GM23338 (cell line): Measurements from ENCODE around the gene XDH. TPM values are rescaled to one million over a fixed set of nuclear protein-coding genes. Genes with fewer than 3 reads are reported as not detected.

Experiments used
- ATAC-seq: fragments of 200-7000 bp; cut with Tn5 transposase; 3 replicates; pipeline ENCODE4 v1.9.1; 2020
- DNase-seq: peaks from one replicate; pipeline ENCODE4 v3.0.0-alpha.2; 2015; ENCODE audit warnings: low spot score
- H2AFZ ChIP-seq: fragments of 200-600 bp; sonication (generic); 2 replicates; pipeline ENCODE4 v1.8.0; 2016; ENCODE audit warnings: antibody characterized with exemption, mild to moderate bottlenecking, moderate library complexity
- H3F3A ChIP-seq: fragments of 200-600 bp; sonication (generic); replicated peaks from 2 replicates; pipeline ENCODE4 v1.8.0; 2017; ENCODE audit warnings: antibody characterized with exemption, mixed run types, low read depth
- H3K27ac ChIP-seq: fragments of 200-600 bp; sonication (generic); 2 replicates; pipeline ENCODE4 v1.6.1; 2016; ENCODE audit warnings: low read depth
- H3K27me3 ChIP-seq: fragments of 200-600 bp; sonication (generic); 2 replicates; pipeline ENCODE4 v1.8.0; 2016; ENCODE audit warnings: mild to moderate bottlenecking, mixed run types, moderate library complexity; ENCODE audit not compliant: insufficient read depth
- H3K36me3 ChIP-seq: fragments of 200-600 bp; sonication (generic); 2 replicates; pipeline ENCODE4 v1.8.0; 2016; ENCODE audit warnings: mild to moderate bottlenecking; ENCODE audit not compliant: insufficient read depth
- H3K4me1 ChIP-seq: fragments of 200-600 bp; sonication (generic); 2 replicates; pipeline ENCODE4 v1.8.0; 2016; ENCODE audit warnings: mild to moderate bottlenecking, moderate library complexity; ENCODE audit not compliant: insufficient read depth
- H3K4me2 ChIP-seq: fragments of 200-600 bp; sonication (generic); 2 replicates; pipeline ENCODE4 v1.7.1; 2017; ENCODE audit warnings: mixed run types
- H3K4me3 ChIP-seq: fragments of 200-600 bp; sonication (generic); 2 replicates; pipeline ENCODE4 v1.6.1; 2016; ENCODE audit warnings: mixed run types
- H3K79me2 ChIP-seq: fragments of 200-600 bp; sonication (generic); replicated peaks from 2 replicates; pipeline ENCODE4 v1.8.0; 2017; ENCODE audit warnings: mild to moderate bottlenecking; ENCODE audit not compliant: insufficient read depth
- H3K9me2 ChIP-seq: fragments of 200-600 bp; sonication (generic); 2 replicates; pipeline ENCODE4 v1.8.0; 2017; ENCODE audit not compliant: insufficient read depth
- H4K20me1 ChIP-seq: fragments of 200-600 bp; sonication (generic); replicated peaks from 2 replicates; pipeline ENCODE4 v1.8.0; 2017; ENCODE audit warnings: mild to moderate bottlenecking; ENCODE audit not compliant: insufficient read depth
- H3K27ac Mint-ChIP-seq: 2 replicates; pipeline ENCODE4 v1.8.0; 2020; ENCODE audit warnings: inconsistent platforms, mild to moderate bottlenecking, moderate library complexity, mixed read lengths
- H3K27me3 Mint-ChIP-seq: 3 replicates; pipeline ENCODE4 v1.8.0; 2022; ENCODE audit warnings: low read depth, mild to moderate bottlenecking, moderate library complexity, mixed read lengths, inconsistent platforms; ENCODE audit not compliant: insufficient read depth, poor library complexity
- H3K36me3 Mint-ChIP-seq: 3 replicates; pipeline ENCODE4 v1.8.0; 2021; ENCODE audit warnings: low read depth, mild to moderate bottlenecking, inconsistent platforms, moderate library complexity, mixed read lengths
- H3K4me1 Mint-ChIP-seq: 3 replicates; pipeline ENCODE4 v1.8.0; 2020; ENCODE audit warnings: mild to moderate bottlenecking, inconsistent platforms, mixed read lengths
- H3K4me3 Mint-ChIP-seq: 3 replicates; pipeline ENCODE4 v1.8.0; 2021; ENCODE audit warnings: moderate library complexity, mild to moderate bottlenecking, inconsistent platforms, mixed read lengths
- H3K9me3 Mint-ChIP-seq: 3 replicates; pipeline ENCODE4 v1.8.0; 2020; ENCODE audit warnings: moderate library complexity, mild to moderate bottlenecking, inconsistent platforms, mixed read lengths
- CREB1 ChIP-seq: fragments of 250-450 bp; sonication (Bioruptor Pico); IDR thresholded peaks from 2 replicates; pipeline ENCODE4 v1.5.0; 2020; ENCODE audit warnings: low read depth, mild to moderate bottlenecking, moderate library complexity
- EZH2 ChIP-seq: fragments of 200-600 bp; sonication (generic); IDR thresholded peaks from one replicate; pipeline ENCODE4 v1.8.0; 2017; ENCODE audit warnings: antibody characterized with exemption, mild to moderate bottlenecking, low read depth; ENCODE audit not compliant: unreplicated experiment
- EZH2phosphoT487 ChIP-seq: fragments of 200-600 bp; sonication (generic); IDR thresholded peaks from one replicate; pipeline ENCODE4 v1.8.1; 2018; ENCODE audit warnings: antibody characterized with exemption; ENCODE audit not compliant: unreplicated experiment
- JUNB ChIP-seq: IDR thresholded peaks from one replicate; pipeline ENCODE4 v1.6.1; 2016; ENCODE audit warnings: antibody characterized with exemption; ENCODE audit not compliant: unreplicated experiment
- NANOG ChIP-seq: IDR thresholded peaks from 2 replicates; pipeline ENCODE4 v1.6.1; 2016; ENCODE audit warnings: antibody characterized with exemption, borderline replicate concordance
- POLR2AphosphoS5 ChIP-seq: IDR thresholded peaks from 2 replicates; pipeline ENCODE4 v1.6.1; 2016; ENCODE audit warnings: antibody characterized with exemption, low read depth
- ZNF114 ChIP-seq: fragments of 250-450 bp; sonication (Bioruptor Pico); IDR thresholded peaks from 2 replicates; pipeline ENCODE4 v1.5.0; 2020; ENCODE audit warnings: mild to moderate bottlenecking, moderate library complexity
- ZNF331 ChIP-seq: fragments of 250-450 bp; sonication (Bioruptor Pico); IDR thresholded peaks from 2 replicates; pipeline ENCODE4 v1.5.0; 2020; ENCODE audit warnings: low read depth, mild to moderate bottlenecking, moderate library complexity
- polyA plus RNA-seq: library from polyadenylated mRNA; unstranded; fragments of >200 nt; fragmentation: Nextera tagmentation; extraction: Ambion mirVana; gene quantifications from 2 replicates; pipeline ENCODE4 v1.2.1, GENCODE V29; 2016
- total RNA-seq: library from RNA; depleted of rRNA; stranded (reverse); fragments of >200 nt; shearing (Covaris generic); gene quantifications from 2 replicates; pipeline ENCODE4 v1.2.3, GENCODE V29; 2014

XDH gene
- total and polyA plus RNA-seq, 2 experiments from 2014 or later = 0.55 to 0.87 TPM

DNA sequence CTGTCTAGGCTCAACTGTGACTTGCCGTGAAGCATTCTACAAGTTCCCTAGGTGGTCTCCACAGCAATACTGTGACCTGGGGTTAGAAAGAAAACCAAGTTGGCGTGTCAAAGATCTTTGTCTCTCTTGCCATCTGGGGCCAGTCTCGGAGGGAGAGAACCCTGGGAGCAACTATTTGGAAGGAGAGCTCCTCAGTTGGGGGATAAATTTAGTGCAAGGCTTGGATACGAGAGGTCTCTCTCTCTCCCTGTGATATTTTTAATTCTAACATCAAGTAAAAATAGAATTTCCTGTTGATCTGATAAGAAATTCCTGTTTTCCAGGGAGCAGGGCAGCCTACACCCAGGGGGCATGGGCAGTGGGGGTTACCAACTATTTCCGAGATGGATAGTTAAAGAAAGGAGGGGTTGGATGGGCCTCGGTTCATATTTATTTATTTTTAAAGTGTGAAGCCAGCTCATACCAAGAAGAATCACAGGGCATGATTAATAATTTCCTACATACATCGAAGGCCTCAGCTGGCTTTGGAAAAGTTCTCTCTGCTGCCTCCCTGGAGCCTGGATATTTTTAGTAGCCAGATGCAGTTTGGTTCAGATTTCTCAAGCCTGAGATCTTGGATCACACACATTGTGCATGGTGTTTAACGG is 117.8 kb downstream of the XDH start:
- Mint-ChIP-seq H3K27ac (no peak overlapping the region), H3K4me1 (peaks cover 34% of the 10 kb centered on the region), H3K27me3 (no peaks in the 10 kb centered on the region), H3K4me3 (no peak overlapping the region), H3K36me3 (no peaks in the 10 kb centered on the region), H3K9me3 (no peaks in the 10 kb centered on the region)
- ATAC-seq = no peak
- no peaks in the 10 kb centered on the region for H3K79me2 ChIP-seq
- H4K20me1 ChIP-seq = no peaks in the 10 kb centered on the region; the same call in 1 of the 2 replicates
- TF ChIP-seq ZNF331 = no peak
- no peak for TF ChIP-seq JUNB
- no peak for TF ChIP-seq CREB1 (CRISPR knock-in tag)
- no peak for TF ChIP-seq POLR2AphosphoS5
- DNase-seq = no peak
- no peak overlapping the region for H3K27ac ChIP-seq
- H3K36me3 ChIP-seq = no peaks in the 10 kb centered on the region
- H3K4me2 ChIP-seq = no peak overlapping the region
- H3F3A ChIP-seq = no peaks in the 10 kb centered on the region
- no peak overlapping the region for H2AFZ ChIP-seq
- peaks cover 18% of the 10 kb centered on the region for H3K4me1 ChIP-seq
- no peak overlapping the region for H3K4me3 ChIP-seq
- H3K9me2 ChIP-seq = no peaks in the 10 kb centered on the region
- H3K27me3 ChIP-seq = no peaks in the 10 kb centered on the region

DNA sequence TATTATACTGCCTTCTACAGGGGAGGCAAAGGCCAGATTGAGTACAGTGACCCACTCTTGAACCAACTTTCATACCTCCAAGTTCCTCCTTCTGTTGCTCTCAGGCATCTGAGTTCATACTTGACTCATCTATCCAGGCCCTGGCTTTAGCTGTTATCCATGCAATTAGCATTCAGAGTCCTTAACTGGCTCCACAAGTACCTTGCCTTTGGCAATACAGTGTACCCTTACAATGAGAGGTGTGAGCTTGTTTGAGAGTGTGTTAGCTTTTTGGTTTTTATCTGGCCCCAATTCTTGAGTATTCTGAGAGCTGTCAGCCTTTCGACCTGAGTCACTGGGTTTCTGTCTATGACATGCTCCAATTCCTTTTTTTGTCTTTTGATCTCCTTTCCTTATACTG is 120.3 kb downstream of the XDH start:
- Histone ChIP-seq H3K36me3 (no peaks in the 10 kb centered on the region), H3K9me2 (no peaks in the 10 kb centered on the region), H3K4me3 (no peak overlapping the region), H3K4me1 (0 out of 2 replicates have a peak, but pooled peaks cover 7% of the 10 kb centered on the region), H3F3A (no peaks in the 10 kb centered on the region), H3K27ac (no peak overlapping the region), H3K27me3 (no peaks in the 10 kb centered on the region), H2AFZ (no peak overlapping the region), H3K4me2 (0 out of 2 replicates have a peak overlapping the region, but pooled peaks have one; percentile 20), H4K20me1 (no peaks in the 10 kb centered on the region), H3K79me2 (no peaks in the 10 kb centered on the region)
- no peaks in the 10 kb centered on the region for H3K36me3 Mint-ChIP-seq
- no peaks in the 10 kb centered on the region for H3K27me3 Mint-ChIP-seq
- TF ChIP-seq EZH2 = no peak
- no peaks in the 10 kb centered on the region; the same call in 2 of the 3 replicates for H3K9me3 Mint-ChIP-seq
- ATAC-seq (no peak), DNase-seq (no peak)
- no peak overlapping the region for H3K27ac Mint-ChIP-seq
- no peak overlapping the region for H3K4me3 Mint-ChIP-seq
- peaks cover 18% of the 10 kb centered on the region for H3K4me1 Mint-ChIP-seq

DNA sequence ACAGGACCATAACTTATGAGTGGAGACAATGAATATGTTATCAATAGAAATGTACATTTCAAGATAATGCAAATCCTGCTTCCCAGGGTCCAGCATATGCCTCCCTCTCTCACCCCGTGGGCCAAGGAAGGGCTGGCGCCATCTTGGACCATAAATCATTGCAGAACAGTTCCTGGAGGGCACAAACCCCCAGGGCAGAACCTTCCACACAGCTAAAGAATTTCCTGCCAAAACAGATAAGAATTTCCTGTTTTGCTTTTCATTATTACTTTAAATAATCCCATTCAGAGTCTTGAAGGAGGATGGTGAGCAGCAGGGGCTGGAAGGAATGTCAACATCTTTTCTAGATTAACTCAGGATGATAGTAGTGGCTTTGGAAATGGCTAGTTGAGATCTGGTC is 126.9 kb downstream of the XDH start:
- Histone ChIP-seq H3K4me1 (peaks cover 3% of the 10 kb centered on the region; the same call in 1 of the 2 replicates), H3K9me2 (peaks cover 11% of the 10 kb centered on the region; the same call in 1 of the 2 replicates), H3K4me2 (no peak overlapping the region), H3K4me3 (no peak overlapping the region), H3K36me3 (no peaks in the 10 kb centered on the region), H4K20me1 (no peaks in the 10 kb centered on the region), H3F3A (no peaks in the 10 kb centered on the region), H3K79me2 (no peaks in the 10 kb centered on the region), H2AFZ (no peak overlapping the region), H3K27ac (no peak overlapping the region), H3K27me3 (no peaks in the 10 kb centered on the region)
- ATAC-seq = no peak
- no peak for DNase-seq
- Mint-ChIP-seq H3K27ac (no peak overlapping the region), H3K4me1 (peaks cover 10% of the 10 kb centered on the region), H3K27me3 (peaks cover 2% of the 10 kb centered on the region), H3K9me3 (no peaks in the 10 kb centered on the region; the same call in 2 of the 3 replicates), H3K4me3 (no peak overlapping the region), H3K36me3 (no peaks in the 10 kb centered on the region)
- TF ChIP-seq ZNF331 (no peak), POLR2AphosphoS5 (no peak), EZH2phosphoT487 (no peak), ZNF114 (CRISPR knock-in tag) (no peak), NANOG (no peak), EZH2 (no peak)
